OCI-LY7 (cell line): ENCODE data around the gene PDSS2. TPM values are rescaled to one million over a fixed set of nuclear protein-coding genes. Genes with fewer than 3 reads are reported as not detected.
A peak's percentile ranks its signal among the peaks of the same experiment; 100 is the strongest.

ENCODE experiments used
- BruUV-seq: library from RNA; stranded (reverse); fragments of 400-500 nt; replicated peaks from 2 replicates; lab custom pipeline; 2021; lab: Mats Ljungman, UMichigan
- CTCF ChIA-PET: fragments of 300-600 bp; sonication (Branson Sonifier 250); formaldehyde crosslinking; loops from one replicate; lab custom pipeline; 2022; ENCODE audit warnings: antibody characterized with exemption; ENCODE audit not compliant: unreplicated experiment; lab: Charles Lee
- POLR2A ChIA-PET: fragments of 300-600 bp; sonication (Branson Sonifier 250); formaldehyde crosslinking; loops from one replicate; lab custom pipeline; 2022; ENCODE audit warnings: antibody characterized with exemption; lab: Charles Lee
- DNase-seq: peaks from one replicate; pipeline ENCODE4 v3.0.0-alpha.2; 2015; ENCODE audit warnings: low spot score
- H2AFZ ChIP-seq: fragments of 200-600 bp; sonication (generic), shearing (Covaris generic); 2 replicates; pipeline ENCODE4 v1.6.1; 2014; ENCODE audit warnings: mild to moderate bottlenecking, antibody characterized with exemption, low read length, moderate library complexity
- H3K27ac ChIP-seq: fragments of 200-600 bp; sonication (generic); 2 replicates; pipeline ENCODE4 v1.5.1; 2014; ENCODE audit warnings: mixed run types, low read depth, mild to moderate bottlenecking, moderate library complexity, low read length, inconsistent platforms; ENCODE audit not compliant: poor library complexity, severe bottlenecking
- H3K36me3 ChIP-seq: fragments of 200-600 bp; sonication (generic); 2 replicates; pipeline ENCODE4 v1.6.1; 2014; ENCODE audit warnings: mild to moderate bottlenecking, antibody characterized with exemption, low read length, moderate library complexity, mixed read lengths; ENCODE audit not compliant: insufficient read depth
- H3K4me1 ChIP-seq: fragments of 200-600 bp; sonication (generic); 2 replicates; pipeline ENCODE4 v1.5.1; 2014; ENCODE audit warnings: mild to moderate bottlenecking, low read length; ENCODE audit not compliant: insufficient read depth, poor library complexity, severe bottlenecking
- H3K4me2 ChIP-seq: fragments of 200-600 bp; sonication (generic); 2 replicates; pipeline ENCODE4 v1.6.1; 2014; ENCODE audit warnings: mild to moderate bottlenecking, low read length
- H3K4me3 ChIP-seq: fragments of 200-600 bp; sonication (generic); 2 replicates; pipeline ENCODE4 v1.5.1; 2014; ENCODE audit warnings: mild to moderate bottlenecking, low read depth, low read length; ENCODE audit not compliant: poor library complexity, severe bottlenecking
- H3K79me2 ChIP-seq: fragments of 200-600 bp; sonication (generic); 2 replicates; pipeline ENCODE4 v1.6.1; 2016; ENCODE audit warnings: low read depth, mild to moderate bottlenecking, low read length, moderate library complexity, mixed read lengths; ENCODE audit not compliant: insufficient read depth
- H3K9me2 ChIP-seq: fragments of 200-600 bp; sonication (generic); 2 replicates; pipeline ENCODE4 v1.6.1; 2016; ENCODE audit warnings: mild to moderate bottlenecking, low read length, mixed read lengths; ENCODE audit not compliant: insufficient read depth
- H3K9me3 ChIP-seq: fragments of 200-600 bp; sonication (generic); 2 replicates; pipeline ENCODE4 v1.6.1; 2014; ENCODE audit warnings: mild to moderate bottlenecking, mixed run types, low read length, mixed read lengths
- H4K20me1 ChIP-seq: fragments of 200-600 bp; sonication (generic); 2 replicates; pipeline ENCODE4 v1.6.1; 2014; ENCODE audit warnings: mild to moderate bottlenecking, antibody characterized with exemption, low read length, moderate library complexity, mixed read lengths; ENCODE audit not compliant: insufficient read depth
- CTCF ChIP-seq: fragments of 200-600 bp; sonication (generic); conservative IDR thresholded peaks from 2 replicates; pipeline ENCODE4 v1.5.1; 2014; ENCODE audit warnings: mild to moderate bottlenecking, antibody characterized with exemption, low read length, moderate library complexity, mixed read lengths
- EZH2phosphoT487 ChIP-seq: fragments of 200-600 bp; sonication (generic); IDR thresholded peaks from 2 replicates; pipeline ENCODE4 v1.6.1; 2018; ENCODE audit warnings: low read depth, borderline replicate concordance, mild to moderate bottlenecking, mixed run types, antibody characterized with exemption, low read length, moderate library complexity, mixed read lengths
- intact Hi-C: fragments of 100-400 bp; cut with micrococcal nuclease; formaldehyde crosslinking; loops from one replicate; pipeline ENCODE4 v1.10.0; 2022; ENCODE audit not compliant: unreplicated experiment
- total RNA-seq, 2 experiments: library from RNA; depleted of rRNA in 1 of 2; stranded (reverse); fragments of >200 nt in 1 of 2; shearing (Covaris generic) in 1 of 2; gene quantifications; 2 replicates each; pipeline ENCODE4 v1.2.3, GENCODE V29; 2014 to 2022

PDSS2 gene
- total RNA-seq, 2 experiments from 2014 or later = 14.7 to 24.9 TPM

GRCh38 chr6:107266563-107266962 is 192.8 kb downstream of the PDSS2 start:
- H3K9me2 ChIP-seq = no peaks in the 10 kb centered on the region
- BruUV-seq = no TSS peak
- POLR2A ChIA-PET = interaction anchor here (0.9 to 1.3 kb wide), 2 partner anchors 9 to 68 kb away, joined by 3 to 4 read pairs; no protein-coding TSS in a partner anchor
- no peak for DNase-seq
- H4K20me1 ChIP-seq = no peaks in the 10 kb centered on the region
- CTCF ChIA-PET = interaction anchor here (1.6 kb wide), 1 partner anchor 18 kb away, joined by 3 read pairs; no protein-coding TSS in a partner anchor
- no peak overlapping the region for H3K27ac ChIP-seq
- H3K36me3 ChIP-seq = no peaks in the 10 kb centered on the region
- intact Hi-C loops = loop anchor here (5.0 kb wide), 1 partner anchor 779 kb away; no protein-coding TSS in a partner anchor
- H3K4me3 ChIP-seq = no peak overlapping the region
- peaks cover 6% of the 10 kb centered on the region for H3K4me1 ChIP-seq
- H3K79me2 ChIP-seq = no peaks in the 10 kb centered on the region
- TF ChIP-seq CTCF (no peak), EZH2phosphoT487 (no peak)
- no peak overlapping the region for H2AFZ ChIP-seq
- H3K9me3 ChIP-seq = no peaks in the 10 kb centered on the region
- peak overlapping the region; percentile 10; the same call in 1 of the 2 replicates for H3K4me2 ChIP-seq

GRCh38 chr6:107264357-107264840 is 195.0 kb downstream of the PDSS2 start:
- Histone ChIP-seq H3K4me1 (peaks cover 6% of the 10 kb centered on the region), H3K9me3 (no peaks in the 10 kb centered on the region), H4K20me1 (no peaks in the 10 kb centered on the region), H3K4me3 (no peak overlapping the region), H3K4me2 (no peak overlapping the region), H3K27ac (no peak overlapping the region), H2AFZ (no peak overlapping the region), H3K9me2 (no peaks in the 10 kb centered on the region), H3K79me2 (no peaks in the 10 kb centered on the region), H3K36me3 (no peaks in the 10 kb centered on the region)
- no peak for TF ChIP-seq CTCF
- TF ChIP-seq EZH2phosphoT487 = no peak
- DNase-seq = no peak
- CTCF ChIA-PET = no interaction called here
- BruUV-seq = no TSS peak
- POLR2A ChIA-PET = interaction anchor here (0.6 to 0.7 kb wide), 2 partner anchors 18 to 1261 kb away, joined by 3 read pairs; no protein-coding TSS in a partner anchor
- intact Hi-C loops = no loop called here

- no peak overlapping the region for H3K4me3 ChIP-seq
- no peaks in the 10 kb centered on the region for H3K9me2 ChIP-seq
- no peaks in the 10 kb centered on the region for H4K20me1 ChIP-seq
- DNase-seq = no peak
- no peak overlapping the region for H2AFZ ChIP-seq
- no peak overlapping the region for H3K4me2 ChIP-seq
- TF ChIP-seq EZH2phosphoT487 (no peak), CTCF (no peak)
- no TSS peak for BruUV-seq
- no peaks in the 10 kb centered on the region for H3K36me3 ChIP-seq
- no peaks in the 10 kb centered on the region for H3K79me2 ChIP-seq
- ChIA-PET POLR2A (interaction anchor here (0.5 to 1.2 kb wide), 7 partner anchors 10 to 503 kb away, joined by 3 to 6 read pairs (median 3); no protein-coding TSS in a partner anchor), CTCF (no interaction called here)
- no peaks in the 10 kb centered on the region for H3K4me1 ChIP-seq
- intact Hi-C loops = no loop called here
- H3K27ac ChIP-seq = no peak overlapping the region
- no peaks in the 10 kb centered on the region for H3K9me3 ChIP-seq
Observed at GRCh38 chr6:107259951-107260350, 199.4 kb downstream of the PDSS2 start.
